Cardiac septum (tissue), 1 donor: ENCODE data around the gene PTPRF. TPM values are rescaled to one million over a fixed set of nuclear protein-coding genes. Genes with fewer than 3 reads are reported as not detected.
"Not testable (repeated sequence)": the region's sequence is repeated elsewhere in the genome, so short reads cannot be mapped to it uniquely, and the experiment has no call there.

Source experiments
- DNase-seq: peaks from one replicate; pipeline ENCODE4 v3.0.0-alpha.2; 2020; ENCODE audit warnings: low spot score
- intact Hi-C: fragments of 100-400 bp; cut with DNase I; formaldehyde crosslinking; loops from one replicate; pipeline ENCODE4 v1.14.0; 2022
- long read RNA-seq: library from polyadenylated mRNA; unstranded; transcript quantifications from one replicate; pipeline ENCODE4 v2.0.0, GENCODE V29; 2021
- total RNA-seq: library from RNA; stranded (reverse); fragmentation: NEBNext Ultra II Directional; extraction: Animal tissue kit (Norgen Biotek cat#: 25700); gene quantifications from one replicate; pipeline ENCODE4 v1.2.1, GENCODE V29; 2021
- donor health status: DM: no; HTN: no; CAD: no.

The PTPRF gene
- 9.1 TPM for total RNA-seq
- long read RNA-seq, partial matches to known transcripts, result 11 of 11 reads
- long read RNA-seq, other reads (novel, unspliced or antisense), result 0 of 11 reads

DNA sequence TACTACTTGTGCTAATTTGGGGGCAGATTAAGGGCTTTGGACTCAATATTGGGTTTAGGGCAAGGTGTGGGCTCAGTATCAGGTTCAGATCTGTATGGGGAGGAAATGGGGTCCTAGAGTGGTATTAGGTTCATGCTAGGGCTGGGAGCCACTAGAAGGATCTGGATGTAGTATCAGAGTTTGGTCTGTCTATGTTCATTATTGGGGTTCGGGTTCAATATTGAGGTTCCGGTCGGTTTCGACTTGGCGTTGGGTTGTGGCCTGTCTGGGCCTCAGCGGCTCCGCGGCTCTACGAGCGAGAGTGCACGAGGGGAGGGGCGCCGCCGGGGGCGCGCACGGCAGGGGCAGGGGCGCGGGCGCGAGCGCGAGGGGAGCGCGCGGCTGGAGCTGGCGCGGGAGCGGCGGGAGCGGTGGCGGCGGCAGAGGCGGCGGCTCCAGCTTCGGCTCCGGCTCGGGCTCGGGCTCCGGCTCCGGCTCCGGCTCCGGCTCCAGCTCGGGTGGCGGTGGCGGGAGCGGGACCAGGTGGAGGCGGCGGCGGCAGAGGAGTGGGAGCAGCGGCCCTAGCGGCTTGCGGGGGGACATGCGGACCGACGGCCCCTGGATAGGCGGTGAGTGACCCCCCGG lies at the start of gene PTPRF:
PTPRF (plus strand) TSS at position 401 of the 624 bp plus-strand sequence. CDS start 14,193 bp downstream, outside the sequence.
- intact Hi-C loops, result loop anchor here (10.0 kb wide), 1 partner anchor 504 kb away; the partner anchor contains the start of gene SLC6A9
- no peak for DNase-seq

- intact Hi-C loops, result no loop called here
- no peak for DNase-seq
Observed at GRCh38 chr1:43481491-43481890, 49.2 kb upstream of the PTPRF start.

DNA sequence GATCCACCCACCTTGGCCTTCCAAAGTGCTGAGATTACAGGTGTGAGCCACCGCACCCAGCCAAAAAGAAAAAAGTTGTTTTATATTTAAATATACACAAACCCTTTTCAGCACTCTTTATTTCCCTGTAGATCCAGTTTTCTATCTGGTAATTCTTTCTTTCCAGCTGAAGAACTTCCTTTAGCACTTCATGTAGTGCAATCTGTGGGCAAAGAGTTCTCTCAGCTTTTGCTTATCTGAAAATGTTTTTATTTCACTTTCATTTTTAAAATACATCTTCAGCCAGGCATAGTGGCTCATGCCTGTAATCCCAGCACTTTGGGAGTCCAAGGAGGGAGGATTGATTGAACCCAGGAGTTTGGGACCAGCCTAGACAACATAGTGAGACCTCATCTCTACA lies 48.5 kb upstream of the PTPRF start:
- intact Hi-C loops, result no loop called here
- no peak for DNase-seq

- no peak for DNase-seq
- intact Hi-C loops, result no loop called here
Observed at GRCh38 chr1:43484367-43484766, 46.3 kb upstream of the PTPRF start.

DNA sequence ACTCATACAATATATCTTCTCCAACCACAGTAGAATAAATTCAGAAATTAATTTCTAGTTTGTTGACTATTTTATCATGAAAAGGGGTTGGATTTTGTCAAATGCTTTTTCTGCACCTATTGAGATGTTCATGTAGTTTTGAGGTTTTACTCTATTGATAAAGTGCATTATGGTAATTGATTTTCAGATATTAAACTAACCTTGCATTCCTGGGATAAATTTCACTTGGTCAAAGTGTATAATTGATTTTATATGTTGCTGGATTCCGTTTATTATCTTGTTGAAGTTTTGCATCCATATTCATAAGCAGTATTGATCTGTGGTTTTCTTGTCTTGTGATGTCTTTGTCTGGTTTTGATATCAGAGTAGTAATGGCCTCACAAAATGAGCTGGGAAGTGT lies 42.5 kb upstream of the PTPRF start:
- no peak for DNase-seq
- intact Hi-C loops, result no loop called here

- intact Hi-C loops, result no loop called here
- no peak for DNase-seq
Observed at GRCh38 chr1:43491061-43491460, 39.6 kb upstream of the PTPRF start.

DNA sequence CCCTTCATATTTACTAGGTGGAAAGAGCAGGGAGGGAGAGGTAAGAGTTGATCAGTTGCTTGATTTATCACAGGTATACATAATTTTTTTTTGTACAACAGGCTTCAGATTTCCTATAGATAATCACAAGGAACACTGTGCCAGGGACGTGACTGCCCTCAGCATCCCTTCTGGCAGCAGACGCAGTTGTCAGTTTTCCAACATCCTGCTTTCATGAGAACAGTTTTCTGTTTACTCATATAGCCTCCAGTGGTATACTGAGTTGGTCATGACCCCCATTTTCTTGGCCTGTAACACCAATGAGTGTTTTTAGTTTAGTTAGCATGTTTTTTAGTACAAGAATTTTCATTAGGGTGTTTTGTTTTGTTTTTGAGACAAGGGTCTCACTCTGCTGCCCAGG lies 37.9 kb upstream of the PTPRF start:
- no peak for DNase-seq

GRCh38 chr1:43493661-43494450 lies 36.8 kb upstream of the PTPRF start:
- no peak for DNase-seq
- intact Hi-C loops, result no loop called here

More for the DNA sequence above, 37.9 kb upstream of the PTPRF start:
- intact Hi-C loops, result no loop called here

DNA sequence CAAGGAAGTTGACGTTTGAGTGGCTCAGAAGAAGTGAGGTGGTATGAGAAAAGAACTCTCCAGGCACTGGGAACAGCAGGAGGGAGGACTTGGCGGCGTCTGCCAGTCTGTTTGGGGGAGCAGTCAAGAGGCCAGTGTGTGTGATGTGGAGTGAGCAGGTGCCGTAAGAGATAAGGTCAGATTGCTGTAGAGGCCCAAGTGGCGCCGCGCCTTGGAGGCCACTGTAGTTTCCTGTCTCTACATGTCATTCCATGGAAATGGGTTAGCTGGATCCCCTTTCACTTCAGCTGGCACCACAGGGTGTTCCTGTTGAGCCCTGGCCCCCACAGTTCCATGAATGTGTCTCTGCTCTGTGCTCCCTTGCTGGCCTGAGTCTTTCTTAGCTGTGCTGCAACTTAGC lies 35.5 kb upstream of the PTPRF start:
- no peak for DNase-seq
- intact Hi-C loops, result no loop called here

DNA sequence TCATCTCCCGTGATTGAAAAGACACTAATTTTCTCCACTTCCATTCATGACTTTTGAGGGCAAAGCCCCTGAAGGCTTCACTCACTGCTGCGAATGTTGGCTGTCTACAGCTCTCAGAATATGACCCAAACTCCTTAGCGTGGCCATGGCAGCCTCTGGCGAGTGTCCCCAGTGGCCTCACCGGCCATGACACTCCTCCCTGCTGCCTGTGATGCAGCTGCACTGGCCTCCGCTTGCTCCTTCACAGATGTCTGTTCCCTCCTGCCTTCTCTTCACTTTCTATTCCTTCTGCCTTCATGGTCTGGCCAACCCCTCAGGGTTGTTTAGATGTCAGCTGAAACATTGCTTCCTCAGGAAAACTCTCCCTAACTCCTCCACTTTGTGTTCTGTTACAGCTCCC lies 30.8 kb upstream of the PTPRF start:
- intact Hi-C loops, result no loop called here
- DNase-seq, result no peak

GRCh38 chr1:43501806-43502205 lies 28.9 kb upstream of the PTPRF start:
- DNase-seq, intact Hi-C loops: not testable (repeated sequence)

DNA sequence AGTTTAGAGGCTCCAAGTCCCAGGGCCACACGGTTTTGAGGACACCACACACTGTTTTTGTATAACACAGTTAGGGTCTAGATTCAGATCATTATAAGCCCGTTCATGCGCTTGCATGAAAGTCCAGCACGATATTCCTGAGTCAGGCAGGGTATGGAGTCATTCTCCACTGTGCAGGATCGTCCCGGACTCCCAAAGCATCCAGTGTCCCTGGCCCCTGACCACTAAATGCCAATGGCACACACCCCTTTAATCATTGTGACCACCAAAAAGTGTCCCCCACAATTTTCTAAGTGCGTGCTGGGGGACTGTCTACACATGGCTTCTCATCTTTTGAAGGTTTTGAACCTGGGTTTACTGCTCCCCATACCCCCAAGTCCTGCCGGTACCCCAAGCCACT lies 27.1 kb upstream of the PTPRF start:
- intact Hi-C loops, result no loop called here

DNA sequence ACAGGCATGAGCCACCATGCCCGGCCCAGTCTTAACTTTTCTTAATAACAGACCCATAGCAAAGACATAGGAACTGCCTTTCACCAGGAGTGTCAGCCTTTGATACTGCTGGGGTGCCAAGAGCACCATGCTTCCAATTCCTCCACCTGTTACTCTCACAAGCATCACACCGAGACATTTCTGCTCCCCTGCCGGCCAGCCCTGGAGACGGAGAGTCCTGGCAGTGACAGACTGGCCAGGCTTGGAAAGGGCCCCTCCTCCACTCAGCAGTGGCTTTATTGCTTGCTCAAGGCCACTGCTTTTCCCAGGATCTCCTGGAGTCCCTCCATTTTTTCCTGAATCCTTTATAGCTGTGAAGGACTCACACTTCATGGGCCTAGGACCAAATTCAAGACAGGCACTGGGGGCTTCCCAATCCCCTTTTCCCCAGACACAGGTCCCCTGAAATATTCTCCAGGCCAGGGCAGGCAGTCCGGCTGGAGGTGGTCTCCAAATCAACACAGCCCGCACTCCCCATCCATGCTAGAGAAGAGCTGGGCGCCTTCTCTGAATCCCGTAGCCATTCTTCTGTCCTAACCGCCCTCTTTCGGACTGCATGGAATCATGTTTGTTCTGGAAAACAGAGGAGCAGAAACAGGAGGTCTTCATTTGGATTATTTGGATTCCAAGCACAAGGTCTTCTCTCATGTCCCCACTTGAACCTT lies 25.5 kb upstream of the PTPRF start:
- intact Hi-C loops, result no loop called here
- no peak for DNase-seq

More for the DNA sequence above, 27.1 kb upstream of the PTPRF start:
- DNase-seq, result no peak

DNA sequence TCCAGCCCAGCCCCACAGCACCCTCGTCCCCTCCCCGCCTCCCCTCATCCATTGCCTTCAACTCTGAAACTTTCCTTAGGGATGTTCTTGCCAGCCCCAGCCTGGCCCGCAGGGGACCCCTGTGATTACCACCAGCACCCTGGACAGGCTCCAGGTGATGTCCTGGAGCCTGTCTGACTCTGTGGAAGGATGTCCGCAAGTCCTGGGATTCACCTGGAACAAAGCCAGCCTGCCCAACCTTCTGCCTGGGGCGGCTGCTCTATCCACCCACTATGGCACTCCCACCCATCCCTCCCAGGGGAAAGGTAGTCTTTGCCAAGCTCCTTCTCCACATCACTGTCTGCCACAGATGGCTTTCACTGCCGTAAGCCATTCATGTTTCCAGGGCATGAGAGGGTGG lies 24.4 kb upstream of the PTPRF start:
- DNase-seq, result no peak
- intact Hi-C loops, result no loop called here

- no peak for DNase-seq
- intact Hi-C loops, result no loop called here
Observed at GRCh38 chr1:43507296-43508295, 23.1 kb upstream of the PTPRF start.

- DNase-seq, result no peak
- intact Hi-C loops, result no loop called here
Observed at GRCh38 chr1:43509007-43509739, 21.5 kb upstream of the PTPRF start.

DNA sequence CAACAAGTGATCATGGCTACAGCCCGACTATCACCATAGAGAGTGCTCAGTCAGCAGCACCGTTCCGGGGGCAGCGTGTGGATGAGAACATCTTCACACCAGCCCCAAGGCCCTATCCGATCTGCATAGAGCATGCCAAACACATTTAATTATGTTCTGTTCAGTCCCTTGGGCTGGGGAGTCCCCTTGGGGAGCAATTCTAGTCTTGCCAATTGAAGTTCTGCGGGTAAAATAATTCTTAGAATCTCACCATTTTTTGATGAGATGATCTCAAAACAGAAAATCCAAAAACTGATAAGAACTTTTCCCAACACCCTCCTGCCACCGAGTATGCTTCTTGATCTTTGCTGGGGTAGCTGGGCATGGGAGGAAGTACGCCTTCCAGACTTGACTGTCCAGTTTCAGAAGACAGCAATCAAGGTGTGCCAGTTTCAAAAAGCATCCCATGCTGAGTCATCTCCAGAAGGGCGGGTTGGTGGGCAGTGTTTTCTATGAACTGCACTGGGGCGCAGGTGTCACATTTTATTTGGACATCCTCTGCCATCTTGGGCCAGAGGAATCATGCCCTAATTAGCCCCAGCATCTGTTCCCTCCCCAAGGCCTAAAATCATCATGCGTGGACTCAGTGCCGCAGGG lies 20.8 kb upstream of the PTPRF start:
- intact Hi-C loops, result no loop called here
- DNase-seq, result no peak

DNA sequence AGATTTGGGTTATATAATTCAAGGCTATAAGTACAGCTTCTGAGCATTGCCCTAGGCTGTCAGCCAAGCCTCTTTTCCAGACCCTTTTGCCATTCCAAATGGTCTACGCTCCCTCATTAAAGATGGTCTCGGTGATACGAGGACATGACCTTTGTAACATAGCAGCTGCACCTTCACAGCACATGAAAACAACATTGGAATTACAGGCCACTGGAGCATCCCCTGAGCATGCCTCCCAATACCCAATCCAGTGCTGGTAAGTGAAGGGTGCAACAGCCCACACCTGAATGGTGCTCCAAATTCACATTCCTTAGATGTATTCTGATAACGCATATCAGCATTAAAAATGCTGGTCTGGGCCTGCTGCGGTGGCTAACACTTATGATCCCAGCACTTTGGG lies 20.1 kb upstream of the PTPRF start:
- DNase-seq, result no peak
- intact Hi-C loops, result no loop called here
